SK-N-MC (cell line): ENCODE measurements around the gene TMEM163.

ENCODE experiments used
- DNase-seq: peaks from one replicate; pipeline ENCODE4 v3.0.0-alpha.2; 2011; ENCODE audit warnings: low read depth, low spot score
- H3K27ac ChIP-seq: fragments of 200-600 bp; sonication (generic); 2 replicates; pipeline ENCODE4 v1.5.1; 2016; ENCODE audit warnings: mixed run types
- H3K36me3 ChIP-seq: fragments of 200-600 bp; sonication (generic); 2 replicates; pipeline ENCODE4 v1.6.1; 2017; ENCODE audit warnings: antibody characterized with exemption, low read length, mixed read lengths; ENCODE audit not compliant: insufficient read depth
- H3K4me3 ChIP-seq: fragments of 200-600 bp; sonication (generic); 2 replicates; pipeline ENCODE4 v1.5.1; 2016
- H3K9ac ChIP-seq: fragments of 200-600 bp; sonication (generic); 2 replicates; pipeline ENCODE4 v1.8.0; 2017; ENCODE audit warnings: mixed run types, mixed read lengths; ENCODE audit not compliant: insufficient read length
- H3K9me3 ChIP-seq: fragments of 200-600 bp; sonication (generic); 2 replicates; pipeline ENCODE4 v1.6.1; 2017; ENCODE audit warnings: low read depth, mild to moderate bottlenecking, antibody characterized with exemption, low read length, moderate library complexity, mixed read lengths
- EZH2 ChIP-seq: fragments of 200-600 bp; sonication (generic); IDR thresholded peaks from one replicate; pipeline ENCODE4 v1.6.1; 2017; ENCODE audit warnings: antibody characterized with exemption
- FOXP2 ChIP-seq: optimal IDR thresholded peaks from 2 replicates; pipeline ENCODE3; 2011; ENCODE audit warnings: mild to moderate bottlenecking, moderate library complexity; ENCODE audit not compliant: insufficient read depth; ENCODE audit errors: extremely low read length, control extremely low read depth
- POLR2AphosphoS5 ChIP-seq: IDR thresholded peaks from 2 replicates; pipeline ENCODE4 v1.6.1; 2012; ENCODE audit warnings: mild to moderate bottlenecking, low read depth, low read length, borderline replicate concordance

The TMEM163 gene

GRCh38 chr2:134581877-134582546, 136.8 kb downstream of the TMEM163 start:
- H3K36me3 ChIP-seq, result no peaks in the 10 kb centered on the region
- DNase-seq, result no peak
- H3K4me3 ChIP-seq, result no peak overlapping the region
- TF ChIP-seq POLR2AphosphoS5, result no peak
- TF ChIP-seq EZH2, result no peak
- no peak for TF ChIP-seq FOXP2
- H3K27ac ChIP-seq, result no peak overlapping the region
- H3K9ac ChIP-seq, result no peak overlapping the region
- H3K9me3 ChIP-seq, result no peaks in the 10 kb centered on the region

GRCh38 chr2:134578316-134578715, 140.5 kb downstream of the TMEM163 start:
- DNase-seq, result no peak
- TF ChIP-seq EZH2, result no peak
- TF ChIP-seq FOXP2, result no peak
- no peak for TF ChIP-seq POLR2AphosphoS5

GRCh38 chr2:134576478-134576877, 142.3 kb downstream of the TMEM163 start:
- TF ChIP-seq FOXP2, result no peak
- TF ChIP-seq EZH2, result no peak
- no peak for TF ChIP-seq POLR2AphosphoS5
- H3K36me3 ChIP-seq, result no peaks in the 10 kb centered on the region
- no peaks in the 10 kb centered on the region for H3K9me3 ChIP-seq
- H3K27ac ChIP-seq, result no peak overlapping the region
- DNase-seq, result no peak
- no peak overlapping the region for H3K9ac ChIP-seq
- H3K4me3 ChIP-seq, result no peak overlapping the region

More at GRCh38 chr2:134578316-134578715, 140.5 kb downstream of the TMEM163 start:
- no peak overlapping the region for H3K9ac ChIP-seq
- no peak overlapping the region for H3K4me3 ChIP-seq
- no peak overlapping the region for H3K27ac ChIP-seq
- H3K9me3 ChIP-seq, result no peaks in the 10 kb centered on the region
- H3K36me3 ChIP-seq, result no peaks in the 10 kb centered on the region

DNA sequence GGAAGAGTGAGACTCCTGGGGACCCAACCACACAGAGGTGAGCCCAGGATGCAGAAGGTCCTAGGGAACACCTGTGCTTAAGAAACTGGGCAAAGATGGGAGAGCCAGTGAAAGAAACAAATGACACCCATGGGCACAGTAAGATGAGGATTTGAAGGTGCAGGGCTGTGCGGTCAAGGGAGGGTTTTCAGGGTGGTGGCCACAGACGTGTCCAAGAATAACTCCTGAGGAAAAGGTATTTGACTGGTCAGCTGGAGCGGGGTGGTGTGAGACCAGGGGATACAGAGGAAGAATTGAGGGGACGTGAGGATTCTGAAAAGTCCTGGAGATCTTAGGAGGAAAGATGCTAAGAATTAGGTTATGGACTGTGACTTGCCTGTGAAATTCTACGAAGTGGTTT, 142.9 kb downstream of the TMEM163 start:
- TF ChIP-seq POLR2AphosphoS5 (no peak), FOXP2 (no peak), EZH2 (no peak)
- Histone ChIP-seq H3K9ac (no peak overlapping the region), H3K4me3 (no peak overlapping the region), H3K27ac (no peak overlapping the region), H3K36me3 (no peaks in the 10 kb centered on the region), H3K9me3 (no peaks in the 10 kb centered on the region)
- no peak for DNase-seq

DNA sequence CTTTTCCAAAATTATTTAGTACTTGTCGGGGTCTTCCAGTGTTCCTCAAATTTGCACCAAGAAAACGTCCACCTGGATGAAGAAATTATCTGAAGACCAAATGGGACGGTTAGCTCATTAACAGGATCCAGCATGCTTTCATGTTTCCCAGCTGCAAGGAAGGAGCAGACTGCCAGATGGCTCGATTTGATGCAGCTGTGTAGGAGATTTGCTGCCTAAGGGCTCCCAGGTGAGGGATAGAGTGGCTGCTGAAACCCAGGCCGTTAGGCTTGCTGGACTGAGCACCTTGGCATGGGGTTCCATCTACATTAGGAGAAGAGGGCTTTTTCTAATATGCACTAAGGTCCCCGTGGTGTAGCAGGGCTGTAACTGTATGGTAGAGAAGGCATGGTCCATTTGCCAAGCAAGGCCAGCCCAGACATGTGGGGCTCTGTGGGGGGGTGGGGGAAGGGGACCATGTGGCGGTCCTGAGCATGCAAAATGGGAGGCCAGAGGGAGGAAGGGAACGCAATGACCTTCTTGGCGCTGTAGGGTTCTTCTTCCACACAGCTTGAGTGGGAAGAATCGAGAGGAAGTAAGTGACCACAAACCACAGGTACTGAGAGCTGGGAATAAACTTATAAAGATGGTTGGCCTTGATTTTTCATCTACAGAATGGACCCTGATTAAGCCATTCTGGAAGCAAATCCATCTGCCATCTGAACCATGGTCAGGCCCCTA, 144.0 kb downstream of the TMEM163 start:
- H3K27ac ChIP-seq, result no peak overlapping the region
- DNase-seq, result no peak
- H3K4me3 ChIP-seq, result no peak overlapping the region
- H3K9me3 ChIP-seq, result no peaks in the 10 kb centered on the region
- no peaks in the 10 kb centered on the region for H3K36me3 ChIP-seq
- no peak overlapping the region for H3K9ac ChIP-seq
- TF ChIP-seq FOXP2 (no peak), EZH2 (no peak), POLR2AphosphoS5 (no peak)

DNA sequence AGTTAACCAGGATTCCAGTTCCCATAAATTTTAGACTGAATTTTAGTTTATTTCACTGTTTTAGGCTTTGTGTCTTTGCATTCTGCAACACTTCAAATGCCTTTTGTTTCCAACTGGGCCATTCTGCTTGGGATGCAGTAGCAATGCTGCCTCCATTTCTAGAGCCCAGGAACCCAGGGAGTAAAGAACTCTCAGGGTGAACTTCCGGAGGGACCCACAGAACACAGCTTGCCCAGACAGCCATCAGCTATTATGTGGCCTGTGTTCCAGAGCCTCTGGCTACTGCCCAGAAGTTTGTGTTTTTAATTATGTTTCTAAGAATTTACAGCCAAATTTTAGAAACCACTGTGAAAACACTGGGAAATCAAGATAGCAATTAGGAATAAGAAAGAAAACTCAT, 145.1 kb downstream of the TMEM163 start:
- no peak for DNase-seq
- H3K9me3 ChIP-seq, result no peaks in the 10 kb centered on the region
- no peak overlapping the region for H3K27ac ChIP-seq
- no peak for TF ChIP-seq FOXP2
- no peak for TF ChIP-seq EZH2
- no peak for TF ChIP-seq POLR2AphosphoS5
- H3K9ac ChIP-seq, result no peak overlapping the region
- no peaks in the 10 kb centered on the region for H3K36me3 ChIP-seq
- no peak overlapping the region for H3K4me3 ChIP-seq

DNA sequence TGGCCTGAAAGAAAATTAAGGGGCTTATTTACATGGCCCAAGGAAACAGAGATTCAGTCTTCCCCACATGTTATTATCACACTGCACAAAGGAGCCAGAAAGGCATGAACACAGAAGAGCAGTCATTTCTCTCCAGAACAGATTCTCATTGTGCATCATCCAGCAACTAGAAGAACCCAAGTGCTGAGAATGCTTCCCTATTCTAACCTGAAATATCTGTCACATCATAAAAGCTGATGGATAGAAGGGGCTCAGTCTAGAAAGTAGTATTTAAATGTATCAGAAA, 145.8 kb downstream of the TMEM163 start:
- Histone ChIP-seq H3K4me3 (no peak overlapping the region), H3K36me3 (no peaks in the 10 kb centered on the region), H3K9ac (no peak overlapping the region), H3K9me3 (no peaks in the 10 kb centered on the region), H3K27ac (no peak overlapping the region)
- TF ChIP-seq POLR2AphosphoS5 (no peak), FOXP2 (no peak), EZH2 (no peak)
- DNase-seq, result no peak

DNA sequence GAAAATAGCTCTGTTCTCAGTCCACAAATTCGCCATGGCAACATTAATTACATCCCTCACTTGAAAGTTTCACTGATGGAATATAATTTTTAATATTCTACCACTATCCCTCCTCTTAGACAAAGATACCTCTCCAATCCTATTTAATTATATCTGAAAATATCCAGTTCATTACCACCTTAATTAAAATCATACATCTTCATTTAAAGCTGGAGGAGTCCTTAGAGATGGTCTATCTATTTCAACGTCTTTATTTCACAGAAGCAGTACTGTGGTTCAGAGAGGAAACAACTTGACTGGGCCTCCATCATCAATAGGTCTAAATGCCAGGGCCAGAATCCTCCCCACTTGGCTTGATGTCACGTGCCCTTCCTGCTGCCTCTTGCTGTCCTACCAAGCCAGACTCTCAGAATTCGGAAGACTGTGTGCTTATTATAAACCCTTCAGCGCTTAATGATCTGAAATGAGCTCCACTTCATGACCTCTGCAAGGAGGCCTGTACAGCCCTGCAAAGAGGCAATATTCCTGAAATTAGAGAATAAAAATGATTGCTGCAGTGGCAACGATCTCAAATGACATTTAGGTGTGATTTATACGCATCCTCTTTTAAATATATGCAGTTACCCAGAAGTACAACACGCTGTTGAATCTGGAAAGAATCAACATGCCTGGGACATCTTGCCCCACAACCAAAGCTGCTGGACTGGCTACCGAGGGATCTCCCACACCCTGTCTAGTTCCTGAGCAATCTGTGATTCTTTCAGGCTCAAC, 146.3 kb downstream of the TMEM163 start:
- TF ChIP-seq POLR2AphosphoS5 (no peak), FOXP2 (no peak), EZH2 (no peak)
- no peak overlapping the region for H3K27ac ChIP-seq
- no peak for DNase-seq

GRCh38 chr2:134570676-134571075, 148.1 kb downstream of the TMEM163 start:
- H3K27ac ChIP-seq, result no peak overlapping the region
- no peak for DNase-seq
- H3K36me3 ChIP-seq, result no peaks in the 10 kb centered on the region
- H3K9me3 ChIP-seq, result no peaks in the 10 kb centered on the region
- TF ChIP-seq POLR2AphosphoS5, result no peak
- TF ChIP-seq EZH2, result no peak
- no peak for TF ChIP-seq FOXP2
- H3K4me3 ChIP-seq, result no peak overlapping the region
- H3K9ac ChIP-seq, result no peak overlapping the region

More for the DNA sequence above, 146.3 kb downstream of the TMEM163 start:
- H3K36me3 ChIP-seq, result no peaks in the 10 kb centered on the region
- no peaks in the 10 kb centered on the region for H3K9me3 ChIP-seq
- no peak overlapping the region for H3K9ac ChIP-seq
- H3K4me3 ChIP-seq, result no peak overlapping the region
